ENCODE data around the gene PPM1H. TPM values are rescaled to one million over a fixed set of nuclear protein-coding genes. Genes with fewer than 3 reads are reported as not detected.

PPM1H gene
- total and polyA plus RNA-seq, 7 donors: 0.92 to 4.3 (median 3.0) TPM

DNA sequence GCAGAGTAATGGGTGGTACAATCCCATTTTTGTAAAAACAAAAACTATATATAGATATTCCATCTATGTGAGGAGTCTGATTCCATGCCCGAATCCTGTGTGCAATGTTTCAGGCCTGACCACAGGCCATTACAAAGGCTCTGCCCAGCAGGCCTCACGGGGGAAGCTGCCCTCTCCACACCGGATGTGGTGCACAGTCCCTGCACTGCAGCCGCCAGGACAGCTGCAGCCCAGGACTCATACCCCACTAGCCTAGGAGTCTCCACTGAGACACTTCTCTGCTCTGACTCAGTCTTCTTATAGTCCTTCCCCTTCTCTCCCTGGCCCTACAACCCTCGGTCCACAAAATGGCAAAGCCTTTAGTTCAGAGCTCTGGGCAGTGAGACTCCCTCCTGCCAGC is 190.4 kb downstream of the PPM1H start:
- Histone ChIP-seq H3K4me1 (no peaks in the 10 kb centered on the region), H3K27ac (no peak overlapping the region), H3K27me3 (no peaks in the 10 kb centered on the region), H3K4me3 (no peak overlapping the region), H3K9me3 (no peaks in the 10 kb centered on the region), H3K36me3 (no peaks in the 10 kb centered on the region)
- DNase-seq: no peak
- TF ChIP-seq POLR2A (IDR thresholded peaks at IDR 0.05): no peak
- TF ChIP-seq EP300 (IDR thresholded peaks at IDR 0.05): no peak
- TF ChIP-seq, protein P1, sequence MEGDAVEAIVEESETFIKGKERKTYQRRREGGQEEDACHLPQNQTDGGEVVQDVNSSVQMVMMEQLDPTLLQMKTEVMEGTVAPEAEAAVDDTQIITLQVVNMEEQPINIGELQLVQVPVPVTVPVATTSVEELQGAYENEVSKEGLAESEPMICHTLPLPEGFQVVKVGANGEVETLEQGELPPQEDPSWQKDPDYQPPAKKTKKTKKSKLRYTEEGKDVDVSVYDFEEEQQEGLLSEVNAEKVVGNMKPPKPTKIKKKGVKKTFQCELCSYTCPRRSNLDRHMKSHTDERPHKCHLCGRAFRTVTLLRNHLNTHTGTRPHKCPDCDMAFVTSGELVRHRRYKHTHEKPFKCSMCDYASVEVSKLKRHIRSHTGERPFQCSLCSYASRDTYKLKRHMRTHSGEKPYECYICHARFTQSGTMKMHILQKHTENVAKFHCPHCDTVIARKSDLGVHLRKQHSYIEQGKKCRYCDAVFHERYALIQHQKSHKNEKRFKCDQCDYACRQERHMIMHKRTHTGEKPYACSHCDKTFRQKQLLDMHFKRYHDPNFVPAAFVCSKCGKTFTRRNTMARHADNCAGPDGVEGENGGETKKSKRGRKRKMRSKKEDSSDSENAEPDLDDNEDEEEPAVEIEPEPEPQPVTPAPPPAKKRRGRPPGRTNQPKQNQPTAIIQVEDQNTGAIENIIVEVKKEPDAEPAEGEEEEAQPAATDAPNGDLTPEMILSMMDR (IDR thresholded peaks at IDR 0.05): no peak
- TF ChIP-seq POLR2AphosphoS5 (IDR thresholded peaks at IDR 0.05): no peak
- intact Hi-C loops (cut with DNase I): no loop called here
- WGBS, 2 donors: 83 to 92% methylated on average over 5 of the region's 5 CpGs

GRCh38 chr12:62739266-62740015 is 195.5 kb downstream of the PPM1H start:
- TF ChIP-seq POLR2A (IDR thresholded peaks at IDR 0.05) (no peak), EP300 (IDR thresholded peaks at IDR 0.05) (no peak), POLR2AphosphoS5 (IDR thresholded peaks at IDR 0.05) (no peak)
- TF ChIP-seq, protein P1 (IDR thresholded peaks at IDR 0.05): no peak
- H3K9me3 ChIP-seq: no peaks in the 10 kb centered on the region
- no peaks in the 10 kb centered on the region for H3K4me1 ChIP-seq
- no peak for DNase-seq
- no peak overlapping the region for H3K27ac ChIP-seq
- H3K27me3 ChIP-seq: no peaks in the 10 kb centered on the region
- no peak overlapping the region for H3K4me3 ChIP-seq
- 85 to 93% methylated on average over 9 of the region's 9 CpGs for WGBS, 2 donors
- intact Hi-C loops (cut with DNase I): no loop called here
- H3K36me3 ChIP-seq: no peaks in the 10 kb centered on the region

DNA sequence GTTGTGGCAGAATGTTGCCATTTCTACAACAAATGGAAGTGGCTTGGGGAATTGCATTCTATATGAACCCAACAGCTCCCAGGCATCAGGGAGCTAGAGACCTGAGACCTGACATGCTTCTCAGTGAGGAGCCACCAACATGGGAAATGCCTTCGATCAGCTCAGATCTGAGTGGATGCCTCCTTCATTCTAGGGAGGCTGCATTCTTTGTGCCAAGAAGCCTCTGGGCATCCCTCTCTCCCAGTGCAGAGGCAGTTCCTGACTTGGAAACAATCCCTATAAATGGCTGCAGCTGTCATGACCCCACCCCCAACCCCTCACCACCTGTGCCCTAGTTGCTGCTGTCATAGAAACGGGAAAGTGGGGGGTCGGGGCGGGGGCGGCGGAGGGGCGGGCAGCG is 196.3 kb downstream of the PPM1H start:
- 92 to 96% methylated on average over 8 of the region's 8 CpGs for WGBS, 2 donors
- Histone ChIP-seq H3K27me3 (no peaks in the 10 kb centered on the region), H3K9me3 (no peaks in the 10 kb centered on the region), H3K27ac (no peak overlapping the region), H3K4me3 (no peak overlapping the region), H3K4me1 (no peaks in the 10 kb centered on the region), H3K36me3 (no peaks in the 10 kb centered on the region)
- intact Hi-C loops (cut with DNase I): no loop called here
- TF ChIP-seq EP300 (IDR thresholded peaks at IDR 0.05) (no peak), POLR2AphosphoS5 (IDR thresholded peaks at IDR 0.05) (no peak), POLR2A (IDR thresholded peaks at IDR 0.05) (no peak)
- TF ChIP-seq, protein P1 (IDR thresholded peaks at IDR 0.05): no peak
- DNase-seq: no peak

- Histone ChIP-seq H3K36me3 (no peaks in the 10 kb centered on the region), H3K27ac (no peak overlapping the region), H3K4me1 (no peaks in the 10 kb centered on the region), H3K9me3 (no peaks in the 10 kb centered on the region), H3K4me3 (no peak overlapping the region), H3K27me3 (no peaks in the 10 kb centered on the region)
- DNase-seq: no peak
- 97% methylated on average over 3 of the region's 3 CpGs for WGBS, 2 donors
- TF ChIP-seq POLR2AphosphoS5 (IDR thresholded peaks at IDR 0.05) (no peak), EP300 (IDR thresholded peaks at IDR 0.05) (no peak), POLR2A (IDR thresholded peaks at IDR 0.05) (no peak)
- TF ChIP-seq, protein P1 (IDR thresholded peaks at IDR 0.05): no peak
- intact Hi-C loops (cut with DNase I): no loop called here
Observed at GRCh38 chr12:62738105-62738504, 196.8 kb downstream of the PPM1H start.

DNA sequence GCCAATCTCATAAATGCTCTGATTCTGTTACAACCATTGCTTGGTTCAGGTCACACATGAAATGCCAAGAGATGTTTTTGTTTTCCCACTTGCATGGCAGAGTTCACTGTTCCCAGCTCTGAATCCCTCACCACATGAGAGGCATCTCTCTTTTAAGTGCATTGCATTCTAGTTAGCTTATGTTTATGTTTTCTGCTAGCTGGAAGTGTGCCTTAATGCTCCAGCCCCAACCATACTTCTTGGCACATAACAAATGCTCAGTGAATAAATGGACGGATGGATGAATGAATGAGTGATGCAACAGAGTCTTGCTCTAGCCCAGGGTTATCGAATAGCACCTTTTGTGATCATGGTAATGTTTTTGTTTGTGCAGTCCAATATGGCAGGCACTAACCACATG is 197.3 kb downstream of the PPM1H start:
- WGBS, 2 donors: 94 to 97% methylated on average over 2 of the region's 2 CpGs
- Histone ChIP-seq H3K27ac (no peak overlapping the region), H3K27me3 (no peaks in the 10 kb centered on the region), H3K4me3 (no peak overlapping the region), H3K4me1 (no peaks in the 10 kb centered on the region), H3K36me3 (no peaks in the 10 kb centered on the region), H3K9me3 (no peaks in the 10 kb centered on the region)
- intact Hi-C loops (cut with DNase I): no loop called here
- DNase-seq: no peak
- no peak for TF ChIP-seq EP300 (IDR thresholded peaks at IDR 0.05)
- TF ChIP-seq, protein P1 (IDR thresholded peaks at IDR 0.05): no peak
- TF ChIP-seq POLR2AphosphoS5 (IDR thresholded peaks at IDR 0.05): no peak
- TF ChIP-seq POLR2A (IDR thresholded peaks at IDR 0.05): no peak

Measured in sigmoid colon (tissue), 7 donors.